ENCODE data around the gene INAFM1. TPM values are rescaled to one million over a fixed set of nuclear protein-coding genes. Genes with fewer than 3 reads are reported as not detected.
A peak's percentile ranks its signal among the peaks of the same experiment; 100 is the strongest.

Gene INAFM1
- total and polyA plus RNA-seq, 9 of the 15 experiments (the other 6 are each of a cell fraction or from before 2014, with no cell fraction given), result 0.71 to 30.9 (median 3.1) TPM

DNA sequence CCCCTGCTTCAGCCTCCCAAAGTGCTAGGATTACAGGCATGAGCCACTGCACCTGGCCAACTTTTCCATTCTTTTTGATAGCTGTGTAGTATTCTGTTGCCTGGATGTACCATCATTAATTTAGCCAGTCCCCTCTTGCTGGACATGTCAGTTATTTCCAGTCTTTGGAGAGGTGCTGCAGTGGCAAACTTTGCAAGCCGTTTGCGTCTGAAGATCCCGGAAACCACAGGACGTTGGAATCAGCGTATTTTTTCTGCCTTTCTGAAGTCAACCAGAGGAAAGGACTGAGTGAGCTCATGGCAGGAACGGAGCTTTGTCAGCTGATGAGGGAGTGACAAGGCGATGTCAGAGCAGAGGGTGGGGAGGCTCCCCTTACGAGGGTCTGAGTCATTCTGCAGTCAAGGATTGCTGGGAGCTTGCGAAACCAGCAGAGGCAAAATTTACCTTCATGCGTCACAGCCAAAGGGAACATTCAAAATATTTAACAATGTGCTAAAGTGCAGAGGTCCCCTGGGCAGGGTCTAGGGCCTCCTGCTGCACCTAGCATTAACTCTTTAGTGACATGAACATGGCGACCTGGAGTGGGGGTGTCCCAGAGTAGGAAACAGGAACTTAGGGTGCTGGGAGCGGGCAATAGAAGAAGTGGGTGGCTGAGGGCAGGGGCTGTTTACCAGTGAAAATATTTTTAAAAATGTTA, 40.6 kb downstream of the INAFM1 start (continued):
- TF ChIP-seq SRSF3 (IDR thresholded peaks at IDR 0.05; ENCODE audit: insufficient read depth, low read length), result no peak
- TF ChIP-seq, protein P1, sequence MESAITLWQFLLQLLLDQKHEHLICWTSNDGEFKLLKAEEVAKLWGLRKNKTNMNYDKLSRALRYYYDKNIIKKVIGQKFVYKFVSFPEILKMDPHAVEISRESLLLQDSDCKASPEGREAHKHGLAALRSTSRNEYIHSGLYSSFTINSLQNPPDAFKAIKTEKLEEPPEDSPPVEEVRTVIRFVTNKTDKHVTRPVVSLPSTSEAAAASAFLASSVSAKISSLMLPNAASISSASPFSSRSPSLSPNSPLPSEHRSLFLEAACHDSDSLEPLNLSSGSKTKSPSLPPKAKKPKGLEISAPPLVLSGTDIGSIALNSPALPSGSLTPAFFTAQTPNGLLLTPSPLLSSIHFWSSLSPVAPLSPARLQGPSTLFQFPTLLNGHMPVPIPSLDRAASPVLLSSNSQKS (CRISPR knock-in tag; IDR thresholded peaks at IDR 0.05), result no peak
- peak; percentile 37 for TF ChIP-seq HDAC3 (IDR thresholded peaks at IDR 0.05; ENCODE audit: borderline replicate concordance, partially characterized antibody)
- TF ChIP-seq MAZ (CRISPR knock-in tag; conservative IDR thresholded peaks at IDR 0.05 in 1 of 2, IDR thresholded peaks at IDR 0.05 in 1 of 2), result peak; percentile 36 to 88; a peak in 3 of 4 replicates
- TF ChIP-seq MED1 (CRISPR knock-in tag; IDR thresholded peaks at IDR 0.05; ENCODE audit: borderline replicate concordance), result no peak
- TF ChIP-seq CBX1 (IDR thresholded peaks at IDR 0.05; ENCODE audit: low read depth), result no peak
- TF ChIP-seq ZBTB17 (CRISPR knock-in tag; IDR thresholded peaks at IDR 0.05), result no peak
- TF ChIP-seq, protein P2, sequence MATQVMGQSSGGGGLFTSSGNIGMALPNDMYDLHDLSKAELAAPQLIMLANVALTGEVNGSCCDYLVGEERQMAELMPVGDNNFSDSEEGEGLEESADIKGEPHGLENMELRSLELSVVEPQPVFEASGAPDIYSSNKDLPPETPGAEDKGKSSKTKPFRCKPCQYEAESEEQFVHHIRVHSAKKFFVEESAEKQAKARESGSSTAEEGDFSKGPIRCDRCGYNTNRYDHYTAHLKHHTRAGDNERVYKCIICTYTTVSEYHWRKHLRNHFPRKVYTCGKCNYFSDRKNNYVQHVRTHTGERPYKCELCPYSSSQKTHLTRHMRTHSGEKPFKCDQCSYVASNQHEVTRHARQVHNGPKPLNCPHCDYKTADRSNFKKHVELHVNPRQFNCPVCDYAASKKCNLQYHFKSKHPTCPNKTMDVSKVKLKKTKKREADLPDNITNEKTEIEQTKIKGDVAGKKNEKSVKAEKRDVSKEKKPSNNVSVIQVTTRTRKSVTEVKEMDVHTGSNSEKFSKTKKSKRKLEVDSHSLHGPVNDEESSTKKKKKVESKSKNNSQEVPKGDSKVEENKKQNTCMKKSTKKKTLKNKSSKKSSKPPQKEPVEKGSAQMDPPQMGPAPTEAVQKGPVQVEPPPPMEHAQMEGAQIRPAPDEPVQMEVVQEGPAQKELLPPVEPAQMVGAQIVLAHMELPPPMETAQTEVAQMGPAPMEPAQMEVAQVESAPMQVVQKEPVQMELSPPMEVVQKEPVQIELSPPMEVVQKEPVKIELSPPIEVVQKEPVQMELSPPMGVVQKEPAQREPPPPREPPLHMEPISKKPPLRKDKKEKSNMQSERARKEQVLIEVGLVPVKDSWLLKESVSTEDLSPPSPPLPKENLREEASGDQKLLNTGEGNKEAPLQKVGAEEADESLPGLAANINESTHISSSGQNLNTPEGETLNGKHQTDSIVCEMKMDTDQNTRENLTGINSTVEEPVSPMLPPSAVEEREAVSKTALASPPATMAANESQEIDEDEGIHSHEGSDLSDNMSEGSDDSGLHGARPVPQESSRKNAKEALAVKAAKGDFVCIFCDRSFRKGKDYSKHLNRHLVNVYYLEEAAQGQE (IDR thresholded peaks at IDR 0.05; ENCODE audit: borderline replicate concordance), result peak; percentile 48; the same call in 1 of the 2 replicates
- TF ChIP-seq, protein P2 (CRISPR knock-in tag; IDR thresholded peaks at IDR 0.05; ENCODE audit: low read depth), result no peak
- TF ChIP-seq PPARD (CRISPR knock-in tag; IDR thresholded peaks at IDR 0.05), result no peak
- TF ChIP-seq BRF1 (IDR thresholded peaks at IDR 0.05; ENCODE audit: borderline replicate concordance, extremely low read depth, insufficient read length), result no peak
- TF ChIP-seq TBP (optimal IDR thresholded peaks at IDR 0.05; ENCODE audit: low read depth, low read length), result peak; percentile 9
- TF ChIP-seq, protein P3, sequence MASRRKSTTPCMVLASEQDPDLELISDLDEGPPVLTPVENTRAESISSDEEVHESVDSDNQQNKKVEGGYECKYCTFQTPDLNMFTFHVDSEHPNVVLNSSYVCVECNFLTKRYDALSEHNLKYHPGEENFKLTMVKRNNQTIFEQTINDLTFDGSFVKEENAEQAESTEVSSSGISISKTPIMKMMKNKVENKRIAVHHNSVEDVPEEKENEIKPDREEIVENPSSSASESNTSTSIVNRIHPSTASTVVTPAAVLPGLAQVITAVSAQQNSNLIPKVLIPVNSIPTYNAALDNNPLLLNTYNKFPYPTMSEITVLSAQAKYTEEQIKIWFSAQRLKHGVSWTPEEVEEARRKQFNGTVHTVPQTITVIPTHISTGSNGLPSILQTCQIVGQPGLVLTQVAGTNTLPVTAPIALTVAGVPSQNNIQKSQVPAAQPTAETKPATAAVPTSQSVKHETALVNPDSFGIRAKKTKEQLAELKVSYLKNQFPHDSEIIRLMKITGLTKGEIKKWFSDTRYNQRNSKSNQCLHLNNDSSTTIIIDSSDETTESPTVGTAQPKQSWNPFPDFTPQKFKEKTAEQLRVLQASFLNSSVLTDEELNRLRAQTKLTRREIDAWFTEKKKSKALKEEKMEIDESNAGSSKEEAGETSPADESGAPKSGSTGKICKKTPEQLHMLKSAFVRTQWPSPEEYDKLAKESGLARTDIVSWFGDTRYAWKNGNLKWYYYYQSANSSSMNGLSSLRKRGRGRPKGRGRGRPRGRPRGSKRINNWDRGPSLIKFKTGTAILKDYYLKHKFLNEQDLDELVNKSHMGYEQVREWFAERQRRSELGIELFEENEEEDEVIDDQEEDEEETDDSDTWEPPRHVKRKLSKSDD (conservative IDR thresholded peaks at IDR 0.05; ENCODE audit: low read length), result no peak
- TF ChIP-seq MTF1 (CRISPR knock-in tag; IDR thresholded peaks at IDR 0.05; ENCODE audit: borderline replicate concordance), result no peak
- peak; percentile 74; the same call in 1 of the 2 replicates for TF ChIP-seq SMARCC2 (IDR thresholded peaks at IDR 0.05; ENCODE audit: low read depth)

All from K562 (cell line).